GM18873 (cell line): ENCODE data around the gene MMP25.
A peak's percentile ranks its signal among the peaks of the same experiment; 100 is the strongest.

Experiments
- ATAC-seq: cut with Tn5 transposase; IDR thresholded peaks from one replicate; pipeline ENCODE4 v1.9.1; 2021; ENCODE audit warnings: mild to moderate bottlenecking, moderate library complexity, moderate number of reproducible peaks; ENCODE audit not compliant: unreplicated experiment, low FRiP score

Gene MMP25

GRCh38 chr16:3088925-3089716 is 42.8 kb downstream of the MMP25 start:
- no peak for ATAC-seq

GRCh38 chr16:3089717-3090592 is 43.6 kb downstream of the MMP25 start:
- ATAC-seq = no peak

GRCh38 chr16:3091551-3091950 is 45.2 kb downstream of the MMP25 start:
- ATAC-seq = no peak

- ATAC-seq = no peak
Measured at GRCh38 chr16:3092501-3092941, 46.2 kb downstream of the MMP25 start.

GRCh38 chr16:3094289-3095027 is 48.1 kb downstream of the MMP25 start:
- no peak for ATAC-seq

- ATAC-seq = no peak
Measured at GRCh38 chr16:3095869-3096268, 49.5 kb downstream of the MMP25 start.

- no peak for ATAC-seq
Measured at GRCh38 chr16:3096362-3096761, 50.0 kb downstream of the MMP25 start.

- no peak for ATAC-seq
Measured at GRCh38 chr16:3097266-3097665, 50.9 kb downstream of the MMP25 start.

GRCh38 chr16:3098459-3099394 is 52.4 kb downstream of the MMP25 start, which contains the start of gene ZSCAN10:
ZSCAN10 (minus strand) TSS chr16:3099294; CDS start chr16:3092937, 6,357 bp downstream.
- ATAC-seq = no peak

- ATAC-seq = no peak
Measured at GRCh38 chr16:3099395-3099731, 53.0 kb downstream of the MMP25 start.

- no peak for ATAC-seq
Measured at GRCh38 chr16:3099732-3100499, 53.6 kb downstream of the MMP25 start.

GRCh38 chr16:3101018-3101840 is 54.9 kb downstream of the MMP25 start:
- no peak for ATAC-seq

- ATAC-seq = no peak
Measured at GRCh38 chr16:3101841-3102470, 55.6 kb downstream of the MMP25 start.

GRCh38 chr16:3106205-3106928 is 60.0 kb downstream of the MMP25 start:
- peak; percentile 45 for ATAC-seq
